AG09309 (cell line): ENCODE measurements around the gene CLEC18A.
"Not testable (repeated sequence)": the region's sequence is repeated elsewhere in the genome, so short reads cannot be mapped to it uniquely, and the experiment has no call there.

Experiments
- DNase-seq: peaks from one replicate; pipeline ENCODE4 v3.0.0-alpha.2; 2010; ENCODE audit warnings: low read depth
- H3K4me3 ChIP-seq: 2 replicates; pipeline ENCODE4 v1.5.1; 2011; ENCODE audit warnings: mild to moderate bottlenecking, low read depth, low read length, moderate library complexity; ENCODE audit not compliant: control insufficient read depth
- TF ChIP-seq, protein P1 (sequence below): IDR thresholded peaks from 2 replicates; pipeline ENCODE4 v1.5.1; 2011; ENCODE audit warnings: mild to moderate bottlenecking, low read depth, low read length, inconsistent platforms; ENCODE audit not compliant: insufficient read depth, control insufficient read depth; ENCODE audit errors: missing control alignments

The CLEC18A gene

DNA sequence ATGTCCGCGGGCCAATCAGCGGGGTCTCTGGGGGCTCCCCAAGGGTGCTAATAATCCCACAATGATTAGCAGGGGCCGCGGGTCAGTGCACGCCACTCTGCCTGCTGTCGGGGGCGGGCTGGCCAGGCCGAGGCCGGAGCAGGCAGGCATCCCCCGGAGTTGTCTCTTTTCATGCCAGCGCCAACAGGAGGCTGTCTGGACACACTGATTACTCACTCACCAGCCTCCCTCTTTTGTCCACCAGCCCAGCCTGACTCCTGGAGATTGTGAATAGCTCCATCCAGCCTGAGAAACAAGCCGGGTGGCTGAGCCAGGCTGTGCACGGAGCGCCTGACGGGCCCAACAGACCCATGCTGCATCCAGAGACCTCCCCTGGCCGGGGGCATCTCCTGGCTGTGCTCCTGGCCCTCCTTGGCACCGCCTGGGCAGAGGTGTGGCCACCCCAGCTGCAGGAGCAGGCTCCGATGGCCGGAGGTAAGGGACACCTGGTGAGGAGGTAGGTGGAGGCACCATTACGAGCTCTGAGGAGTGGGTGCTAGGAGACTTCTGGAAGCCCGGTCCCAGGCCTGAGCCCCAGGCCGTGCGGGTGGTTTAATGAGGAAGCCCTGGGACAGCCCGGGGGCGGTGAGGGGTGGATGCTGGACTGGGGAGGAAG lies at the start of gene CLEC18A:
Gene CLEC18A (plus strand): TSS at position 318 of the 655 bp plus-strand sequence. CDS start 33 bp downstream, at position 351.
- not testable (repeated sequence) for H3K4me3 ChIP-seq, DNase-seq

DNA sequence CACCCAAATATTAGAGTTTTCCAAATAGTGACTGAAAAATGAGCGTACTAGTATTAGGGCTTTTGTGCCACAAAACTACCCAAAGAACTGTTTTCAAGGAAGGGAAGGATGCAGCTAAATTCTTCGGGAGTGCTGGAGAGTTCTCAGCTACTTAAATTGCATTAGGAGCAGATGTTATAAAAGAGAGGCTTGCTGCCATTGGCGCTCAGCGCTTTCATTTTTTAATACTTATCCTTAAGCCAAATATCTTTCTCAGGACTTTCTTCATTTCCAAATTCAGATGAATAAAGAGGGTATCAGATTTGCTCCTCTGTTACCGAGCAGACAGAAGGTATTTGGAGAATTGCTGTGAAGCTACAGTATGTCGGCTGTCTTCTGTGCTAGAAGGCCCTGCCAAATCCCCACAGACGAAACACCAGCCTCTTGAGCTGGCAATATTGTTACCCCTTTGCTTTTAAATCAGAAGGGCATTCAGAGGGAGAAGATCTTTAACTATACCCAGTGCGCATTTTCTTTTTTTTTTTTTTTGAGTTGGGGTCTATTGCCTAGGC lies 47.2 kb upstream of the CLEC18A start:
- H3K4me3 ChIP-seq, result no peak overlapping the region
- TF ChIP-seq, protein P1, sequence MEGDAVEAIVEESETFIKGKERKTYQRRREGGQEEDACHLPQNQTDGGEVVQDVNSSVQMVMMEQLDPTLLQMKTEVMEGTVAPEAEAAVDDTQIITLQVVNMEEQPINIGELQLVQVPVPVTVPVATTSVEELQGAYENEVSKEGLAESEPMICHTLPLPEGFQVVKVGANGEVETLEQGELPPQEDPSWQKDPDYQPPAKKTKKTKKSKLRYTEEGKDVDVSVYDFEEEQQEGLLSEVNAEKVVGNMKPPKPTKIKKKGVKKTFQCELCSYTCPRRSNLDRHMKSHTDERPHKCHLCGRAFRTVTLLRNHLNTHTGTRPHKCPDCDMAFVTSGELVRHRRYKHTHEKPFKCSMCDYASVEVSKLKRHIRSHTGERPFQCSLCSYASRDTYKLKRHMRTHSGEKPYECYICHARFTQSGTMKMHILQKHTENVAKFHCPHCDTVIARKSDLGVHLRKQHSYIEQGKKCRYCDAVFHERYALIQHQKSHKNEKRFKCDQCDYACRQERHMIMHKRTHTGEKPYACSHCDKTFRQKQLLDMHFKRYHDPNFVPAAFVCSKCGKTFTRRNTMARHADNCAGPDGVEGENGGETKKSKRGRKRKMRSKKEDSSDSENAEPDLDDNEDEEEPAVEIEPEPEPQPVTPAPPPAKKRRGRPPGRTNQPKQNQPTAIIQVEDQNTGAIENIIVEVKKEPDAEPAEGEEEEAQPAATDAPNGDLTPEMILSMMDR, result no peak
- no peak for DNase-seq

DNA sequence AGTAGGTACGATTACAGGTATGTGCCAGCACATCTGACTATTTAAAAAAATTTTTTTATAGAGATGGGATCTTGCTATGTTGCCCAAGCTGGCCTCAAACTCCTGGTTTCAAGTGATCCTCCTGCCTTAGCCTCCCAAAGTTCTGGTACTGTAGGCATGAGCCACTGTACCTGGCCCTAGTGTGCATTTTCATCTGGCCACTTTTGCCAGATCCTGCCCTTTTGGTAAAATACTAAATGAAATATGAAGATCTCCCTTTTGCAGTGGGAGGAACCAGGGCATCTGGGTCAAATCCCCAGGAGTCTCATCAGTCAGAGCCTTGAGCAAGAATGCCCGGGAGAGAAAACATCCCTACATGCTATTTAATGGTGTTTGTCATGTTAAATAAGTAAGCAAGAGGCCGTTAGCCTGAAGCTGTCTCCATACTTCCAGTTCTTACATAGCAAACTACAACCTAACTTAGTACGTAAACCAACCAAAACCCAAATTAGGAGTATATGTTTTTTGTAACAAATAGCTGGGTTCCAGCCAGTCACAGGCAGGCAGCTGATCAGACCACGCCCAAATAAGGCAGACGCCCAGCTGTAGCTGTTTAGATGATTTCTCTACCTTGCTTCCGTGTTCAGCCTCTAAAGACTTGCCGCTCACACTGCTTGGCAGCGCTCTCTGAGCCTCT lies 46.5 kb upstream of the CLEC18A start:
- H3K4me3 ChIP-seq, result no peak overlapping the region
- TF ChIP-seq, protein P1, result no peak
- DNase-seq, result no peak

DNA sequence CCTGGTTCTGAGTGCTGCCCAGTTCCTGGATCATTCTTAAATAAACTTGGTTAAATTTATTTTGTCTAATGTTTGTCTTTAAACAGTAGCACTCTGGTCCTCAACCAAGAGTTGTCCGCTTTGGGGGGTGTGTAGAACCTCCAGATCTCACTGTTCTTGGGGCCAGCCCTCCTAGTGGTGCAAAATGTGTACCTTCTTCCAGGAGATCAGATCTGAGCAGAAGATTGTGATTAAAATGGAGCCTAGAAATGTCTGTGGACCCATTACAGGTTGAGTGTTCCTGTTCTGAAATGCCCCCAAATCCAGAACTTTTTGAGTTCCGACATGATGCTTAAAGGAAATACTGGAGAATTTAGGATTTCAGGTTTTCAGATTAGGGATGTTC lies 46.0 kb upstream of the CLEC18A start:
- TF ChIP-seq, protein P1, result no peak

DNA sequence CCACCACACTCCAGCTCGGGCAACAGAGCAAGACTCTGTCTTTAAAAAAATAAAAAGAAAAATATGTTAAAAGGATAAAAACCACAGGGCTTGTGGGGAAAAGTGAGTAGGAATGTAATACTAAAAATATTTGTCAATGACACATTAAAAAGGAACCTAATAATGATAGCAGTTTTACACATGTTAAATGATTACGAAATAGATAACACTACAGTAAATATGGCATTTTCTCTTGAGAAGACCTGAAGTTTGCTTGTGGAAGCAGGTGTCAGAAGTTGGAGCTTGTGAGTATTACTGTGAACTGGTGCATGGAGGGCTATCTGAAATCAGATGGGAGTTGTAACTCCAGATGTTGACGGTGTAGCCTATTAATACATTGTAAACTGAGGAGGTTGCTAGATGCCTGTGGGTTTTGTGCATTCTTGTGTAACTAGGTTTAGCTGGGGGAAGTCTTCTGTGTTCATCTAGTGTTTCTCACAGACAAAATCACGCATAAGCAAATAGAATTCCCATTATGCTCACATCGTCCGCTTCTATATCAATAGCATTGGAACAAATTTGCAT lies 44.2 kb upstream of the CLEC18A start:
- H3K4me3 ChIP-seq, result no peak overlapping the region
- DNase-seq, result peak; percentile 80
- TF ChIP-seq, protein P1, result no peak

More for the DNA sequence above, 46.0 kb upstream of the CLEC18A start:
- no peak overlapping the region for H3K4me3 ChIP-seq
- no peak for DNase-seq

DNA sequence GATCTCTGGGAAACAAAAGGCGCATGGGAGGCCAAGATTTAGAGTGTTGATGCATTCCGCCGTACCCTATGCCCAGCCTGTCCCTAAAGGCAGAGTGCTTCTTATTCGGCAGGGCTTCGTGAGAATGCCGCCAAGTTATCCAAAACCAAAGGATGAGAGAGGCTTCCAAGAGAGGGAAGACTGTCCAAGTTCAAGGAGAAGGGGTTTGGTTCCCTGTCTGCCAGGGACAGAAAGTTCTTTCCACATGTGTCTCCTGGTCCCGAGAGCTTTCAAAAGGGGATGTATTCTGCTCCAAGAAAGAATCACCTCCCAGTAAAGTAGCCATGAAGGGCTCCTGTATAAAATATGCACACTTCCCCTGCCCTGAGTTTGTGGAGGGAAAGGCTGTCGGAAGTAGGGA lies 42.1 kb upstream of the CLEC18A start:
- TF ChIP-seq, protein P1, result no peak
- H3K4me3 ChIP-seq, result no peak overlapping the region
- DNase-seq, result no peak

DNA sequence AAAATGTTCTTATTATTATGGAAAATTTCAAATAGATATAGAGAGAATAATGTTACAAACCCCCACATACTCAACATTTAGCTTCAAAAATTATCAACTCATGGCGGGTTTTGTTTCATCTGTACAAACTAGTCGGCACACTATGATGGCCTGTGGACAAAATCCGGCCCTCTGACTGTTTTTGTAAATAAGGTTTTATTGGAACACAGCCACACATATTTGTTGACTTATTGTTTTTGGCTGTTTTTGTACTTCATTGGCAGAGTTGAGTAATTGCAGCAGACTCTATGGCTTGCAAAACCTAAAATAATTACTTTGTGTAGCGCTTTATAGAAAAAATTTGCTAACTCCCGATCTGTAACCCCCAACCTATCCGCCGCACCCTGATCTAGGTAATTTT lies 41.4 kb upstream of the CLEC18A start:
- TF ChIP-seq, protein P1, result no peak
- no peak for DNase-seq

More for the DNA sequence above, 41.4 kb upstream of the CLEC18A start:
- H3K4me3 ChIP-seq, result no peak overlapping the region
